ENCODE data around the gene CRELD2.

The CRELD2 gene

GRCh38 chr22:49922484-49922883, 4.0 kb downstream of the CRELD2 start:
- in situ Hi-C loops (cut with HindIII; ENCODE audit: low pct_ligation_motif_present, low sequenced_read_pairs): no loop called here
- TF ChIP-seq, protein P1, sequence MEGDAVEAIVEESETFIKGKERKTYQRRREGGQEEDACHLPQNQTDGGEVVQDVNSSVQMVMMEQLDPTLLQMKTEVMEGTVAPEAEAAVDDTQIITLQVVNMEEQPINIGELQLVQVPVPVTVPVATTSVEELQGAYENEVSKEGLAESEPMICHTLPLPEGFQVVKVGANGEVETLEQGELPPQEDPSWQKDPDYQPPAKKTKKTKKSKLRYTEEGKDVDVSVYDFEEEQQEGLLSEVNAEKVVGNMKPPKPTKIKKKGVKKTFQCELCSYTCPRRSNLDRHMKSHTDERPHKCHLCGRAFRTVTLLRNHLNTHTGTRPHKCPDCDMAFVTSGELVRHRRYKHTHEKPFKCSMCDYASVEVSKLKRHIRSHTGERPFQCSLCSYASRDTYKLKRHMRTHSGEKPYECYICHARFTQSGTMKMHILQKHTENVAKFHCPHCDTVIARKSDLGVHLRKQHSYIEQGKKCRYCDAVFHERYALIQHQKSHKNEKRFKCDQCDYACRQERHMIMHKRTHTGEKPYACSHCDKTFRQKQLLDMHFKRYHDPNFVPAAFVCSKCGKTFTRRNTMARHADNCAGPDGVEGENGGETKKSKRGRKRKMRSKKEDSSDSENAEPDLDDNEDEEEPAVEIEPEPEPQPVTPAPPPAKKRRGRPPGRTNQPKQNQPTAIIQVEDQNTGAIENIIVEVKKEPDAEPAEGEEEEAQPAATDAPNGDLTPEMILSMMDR (IDR thresholded peaks at IDR 0.05; ENCODE audit: low read depth, low read length, missing control alignments): no peak
- Histone ChIP-seq H3K36me3 (replicated peaks) (peaks cover 14% of the 10 kb centered on the region), H3K27ac (no peak overlapping the region), H3K27me3 (replicated peaks) (no peaks in the 10 kb centered on the region), H3K4me3 (ENCODE audit: low read depth, low read length) (no peak overlapping the region)
- DNase-seq: no peak

- Histone ChIP-seq H3K36me3 (replicated peaks) (peaks cover 14% of the 10 kb centered on the region), H3K27ac (no peak overlapping the region), H3K4me3 (ENCODE audit: low read depth, low read length) (no peak overlapping the region), H3K27me3 (replicated peaks) (no peaks in the 10 kb centered on the region)
- DNase-seq: no peak
- in situ Hi-C loops (cut with HindIII; ENCODE audit: low pct_ligation_motif_present, low sequenced_read_pairs): no loop called here
- TF ChIP-seq, protein P1 (IDR thresholded peaks at IDR 0.05; ENCODE audit: low read depth, low read length, missing control alignments): no peak
These were observed 4.5 kb downstream of the CRELD2 start for GRCh38 chr22:49922926-49923325.

DNA sequence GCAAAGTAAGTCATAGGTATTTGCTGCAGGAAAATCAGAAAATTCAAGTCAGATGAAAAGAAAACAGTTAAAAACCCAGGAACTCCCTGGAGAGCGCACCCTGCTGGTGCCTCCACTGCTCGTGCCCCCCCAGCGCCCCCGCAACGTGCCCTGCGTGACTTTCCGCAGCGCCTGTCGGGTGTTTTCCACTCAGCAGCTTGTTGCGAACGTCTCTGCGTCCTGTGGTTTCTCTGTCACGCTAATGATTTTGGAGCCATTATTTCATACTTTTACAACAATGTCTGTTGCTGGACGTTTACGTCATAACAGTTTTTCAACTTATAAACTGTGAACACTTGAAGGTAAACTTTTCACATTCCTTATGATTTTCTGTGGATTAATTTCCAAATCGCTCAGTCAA, 5.0 kb downstream of the CRELD2 start:
- DNase-seq: no peak
- no peak overlapping the region for H3K27ac ChIP-seq
- no peak overlapping the region for H3K4me3 ChIP-seq (ENCODE audit: low read depth, low read length)
- TF ChIP-seq, protein P1 (IDR thresholded peaks at IDR 0.05; ENCODE audit: low read depth, low read length, missing control alignments): peak; percentile 61
- in situ Hi-C loops (cut with HindIII; ENCODE audit: low pct_ligation_motif_present, low sequenced_read_pairs): no loop called here
- H3K36me3 ChIP-seq (replicated peaks): peaks cover 14% of the 10 kb centered on the region
- H3K27me3 ChIP-seq (replicated peaks): no peaks in the 10 kb centered on the region

GRCh38 chr22:49924113-49924833, 5.8 kb downstream of the CRELD2 start:
- no peak for DNase-seq
- in situ Hi-C loops (cut with HindIII; ENCODE audit: low pct_ligation_motif_present, low sequenced_read_pairs): no loop called here
- H3K36me3 ChIP-seq (replicated peaks): peaks cover 14% of the 10 kb centered on the region
- no peaks in the 10 kb centered on the region for H3K27me3 ChIP-seq (replicated peaks)
- H3K27ac ChIP-seq: no peak overlapping the region
- TF ChIP-seq, protein P1 (IDR thresholded peaks at IDR 0.05; ENCODE audit: low read depth, low read length, missing control alignments): no peak
- H3K4me3 ChIP-seq (ENCODE audit: low read depth, low read length): no peak overlapping the region

DNA sequence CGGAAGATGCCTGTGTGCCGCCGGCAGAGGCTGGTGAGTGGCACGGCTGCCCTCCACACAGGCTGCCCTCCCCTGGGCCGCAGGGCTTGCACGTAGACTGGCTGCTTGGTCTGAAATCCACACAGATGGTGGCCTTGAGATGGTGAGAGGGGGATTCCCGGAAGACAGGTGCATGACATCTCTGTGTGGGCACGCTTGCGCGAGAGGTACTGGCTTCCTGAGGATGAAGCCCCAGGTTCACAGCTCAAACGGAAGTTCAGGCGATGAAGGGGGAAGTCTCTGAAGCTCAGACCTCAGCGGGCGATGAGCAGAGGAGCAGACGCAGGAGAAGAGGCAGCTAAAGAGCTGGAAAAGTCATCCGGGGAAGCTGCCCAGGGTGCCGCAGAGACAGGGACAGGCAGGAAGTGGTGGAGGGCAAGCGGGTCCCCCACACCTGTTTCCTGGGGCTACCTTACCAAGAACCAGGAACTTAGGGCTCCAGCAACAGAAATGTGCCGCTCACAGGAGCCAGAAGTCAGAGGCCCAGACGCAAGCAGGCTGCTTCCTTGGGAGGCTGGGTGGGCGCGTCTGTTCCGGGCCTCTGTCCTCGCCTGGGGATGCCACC, 7.2 kb downstream of the CRELD2 start:
- no peak for DNase-seq
- TF ChIP-seq, protein P1 (IDR thresholded peaks at IDR 0.05; ENCODE audit: low read depth, low read length, missing control alignments): no peak
- Histone ChIP-seq H3K27me3 (replicated peaks) (no peaks in the 10 kb centered on the region), H3K4me3 (ENCODE audit: low read depth, low read length) (no peak overlapping the region), H3K36me3 (replicated peaks) (peaks cover 10% of the 10 kb centered on the region), H3K27ac (no peak overlapping the region)
- in situ Hi-C loops (cut with HindIII; ENCODE audit: low pct_ligation_motif_present, low sequenced_read_pairs): no loop called here

Measured in brain microvascular endothelial cell (primary cell).